CD1c-positive myeloid dendritic cell (primary cell): ENCODE measurements around the gene TMEM97.
"Not testable (repeated sequence)": the region's sequence is repeated elsewhere in the genome, so short reads cannot be mapped to it uniquely, and the experiment has no call there.

ENCODE experiments used
- DNase-seq: peaks from one replicate; pipeline ENCODE4 v3.0.0-alpha.2; 2016; ENCODE audit errors: extremely low spot score

The TMEM97 gene

DNA sequence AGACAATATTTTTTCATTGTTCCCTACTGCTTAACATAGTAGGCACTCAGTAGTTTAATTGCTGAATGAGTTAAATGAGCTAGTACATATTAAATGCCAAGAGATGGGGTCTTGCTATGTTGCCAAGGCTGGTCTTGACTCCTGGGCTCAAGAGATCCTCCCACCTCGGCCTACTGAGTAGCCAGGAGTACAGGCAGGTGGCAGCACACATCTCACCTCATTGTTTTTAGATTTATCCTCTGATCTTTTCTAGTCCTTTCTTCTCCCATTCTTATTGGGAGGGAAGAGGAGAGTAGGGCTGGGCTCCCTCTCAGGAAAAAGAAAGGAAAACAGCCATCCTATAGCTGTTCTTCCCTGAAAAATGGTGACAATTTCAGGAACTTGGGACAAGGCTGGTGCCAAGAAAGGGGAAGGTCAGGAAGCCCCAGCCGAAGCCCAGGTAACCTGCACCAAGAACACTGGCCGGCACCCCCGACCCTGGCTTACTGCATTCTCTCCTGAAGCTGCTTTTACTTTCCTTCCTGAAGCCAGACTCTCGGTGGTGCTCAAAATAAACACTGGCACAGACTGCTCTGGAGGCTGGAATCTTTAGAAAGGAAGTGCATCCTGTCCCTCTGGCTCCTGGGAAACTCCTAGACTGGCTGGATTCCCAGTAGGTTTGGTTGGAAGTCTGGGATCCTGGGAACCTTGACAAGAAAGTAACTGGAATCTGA lies 19.2 kb downstream of the TMEM97 start:
- no peak for DNase-seq

DNA sequence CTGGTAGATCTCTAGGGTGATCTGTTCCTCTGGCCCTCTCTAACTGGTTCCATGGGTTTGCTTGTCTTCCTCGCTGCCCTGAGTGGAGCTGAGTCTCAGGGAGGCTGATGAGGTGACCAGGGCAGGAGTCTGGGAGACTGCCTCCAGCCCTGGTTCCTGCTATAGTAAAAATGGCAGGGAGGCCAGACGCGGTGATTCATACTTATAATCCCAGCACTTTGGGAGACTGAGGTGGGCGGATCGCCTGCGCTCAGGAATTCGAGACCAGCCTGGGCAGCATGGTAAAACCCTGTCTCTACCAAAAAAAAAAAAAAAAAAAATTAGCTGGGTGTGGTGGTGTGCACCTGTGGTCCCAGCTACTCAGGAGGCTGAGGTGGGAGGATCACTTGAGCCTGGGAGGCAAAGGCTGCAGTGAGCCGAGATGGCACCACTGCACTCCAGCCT lies 19.8 kb downstream of the TMEM97 start:
- not testable (repeated sequence) for DNase-seq

DNA sequence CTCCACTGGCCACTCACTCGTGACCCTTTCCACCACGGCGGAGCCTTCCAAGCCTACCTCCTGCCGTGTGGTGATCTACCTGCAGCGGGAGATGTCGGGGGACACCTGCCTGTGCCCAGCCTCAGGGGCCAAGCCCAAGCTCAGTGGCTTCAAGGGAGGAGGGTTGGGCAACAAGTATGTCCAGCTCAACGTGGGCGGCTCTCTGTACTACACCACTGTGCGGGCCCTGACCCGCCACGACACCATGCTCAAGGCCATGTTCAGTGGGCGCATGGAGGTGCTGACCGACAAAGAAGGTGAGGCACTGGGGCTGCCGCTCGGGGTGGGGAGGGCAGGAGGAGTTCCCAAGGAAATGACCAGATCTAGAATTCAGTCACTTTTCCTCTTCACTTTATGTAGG lies 20.4 kb downstream of the TMEM97 start:
- DNase-seq, result no peak

DNA sequence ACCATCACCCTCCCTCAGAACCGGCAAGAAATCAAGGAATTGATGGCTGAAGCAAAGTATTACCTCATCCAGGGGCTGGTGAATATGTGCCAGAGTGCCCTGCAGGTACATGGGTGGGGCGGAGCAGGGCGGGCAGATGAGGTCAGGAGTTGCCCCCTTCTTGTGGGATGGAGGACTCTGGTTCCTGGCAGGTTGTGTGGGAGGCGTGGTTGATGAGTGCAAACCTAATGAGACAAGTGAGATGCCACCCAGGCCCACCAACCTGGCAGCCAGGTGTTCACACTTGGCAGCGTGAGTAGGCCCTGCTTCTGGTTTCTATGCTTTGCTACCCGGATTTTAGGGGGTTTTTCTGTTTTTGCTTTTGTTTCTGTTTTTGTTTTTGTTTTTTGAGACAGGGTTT lies 21.4 kb downstream of the TMEM97 start:
- no peak for DNase-seq

DNA sequence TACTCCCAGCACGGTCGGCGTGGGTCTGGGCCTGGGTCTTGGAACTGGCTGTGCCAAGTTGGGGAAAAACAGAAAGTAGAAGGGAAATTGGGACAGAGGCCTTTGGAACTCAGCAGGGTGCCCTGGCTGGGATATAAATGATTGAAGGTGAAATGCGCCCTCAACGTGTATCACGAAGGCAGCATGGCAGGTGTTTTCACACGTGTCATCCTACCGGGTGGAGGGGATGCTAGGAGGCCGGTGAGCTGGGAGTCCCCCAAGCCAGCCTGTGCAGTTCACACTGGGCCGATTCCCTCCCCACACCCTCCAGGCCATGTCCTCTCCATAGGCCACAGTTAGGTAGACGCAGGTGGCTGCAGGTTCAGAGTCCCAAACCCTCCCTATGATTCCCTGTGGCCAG lies 22.5 kb downstream of the TMEM97 start:
- DNase-seq, result no peak

DNA sequence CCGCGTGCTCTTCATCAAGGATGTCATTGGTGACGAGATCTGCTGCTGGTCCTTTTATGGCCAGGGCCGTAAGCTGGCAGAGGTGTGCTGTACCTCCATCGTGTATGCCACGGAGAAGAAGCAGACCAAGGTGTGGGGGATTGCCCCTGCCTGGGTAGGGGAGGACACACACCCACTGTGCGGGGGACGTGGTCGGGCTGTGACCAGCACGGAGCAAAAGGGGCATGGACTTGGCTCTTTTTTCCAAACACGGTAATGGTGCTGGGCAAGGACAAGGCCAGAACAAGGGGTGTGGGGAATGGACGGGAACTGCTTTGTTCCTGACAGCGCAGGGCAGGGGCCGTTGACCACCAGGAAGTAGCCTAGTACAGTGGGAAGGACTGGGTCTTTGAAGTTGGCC lies 23.3 kb downstream of the TMEM97 start:
- DNase-seq, result no peak

DNA sequence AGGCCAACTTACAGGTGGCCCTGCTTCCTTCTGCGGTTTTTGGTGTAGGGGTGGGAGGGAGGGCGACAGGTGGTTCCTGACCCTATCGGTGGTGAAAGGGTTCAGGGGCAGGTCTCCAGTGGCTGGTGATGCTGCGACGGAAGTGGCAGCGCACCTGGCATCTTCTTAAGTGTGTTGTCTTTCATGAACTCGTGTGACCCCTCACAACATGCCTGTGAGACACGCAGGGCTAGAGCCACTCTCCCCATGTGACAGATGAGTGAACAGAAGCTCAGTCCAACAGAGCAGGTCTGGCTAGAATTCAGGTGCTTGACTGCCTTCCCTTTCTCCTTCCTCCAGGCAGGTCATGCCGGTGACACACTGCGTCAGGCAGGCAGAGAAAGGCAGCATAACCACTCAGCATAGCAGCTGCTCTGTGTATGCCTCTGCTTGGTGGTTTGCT lies 24.5 kb downstream of the TMEM97 start:
- no peak for DNase-seq

DNA sequence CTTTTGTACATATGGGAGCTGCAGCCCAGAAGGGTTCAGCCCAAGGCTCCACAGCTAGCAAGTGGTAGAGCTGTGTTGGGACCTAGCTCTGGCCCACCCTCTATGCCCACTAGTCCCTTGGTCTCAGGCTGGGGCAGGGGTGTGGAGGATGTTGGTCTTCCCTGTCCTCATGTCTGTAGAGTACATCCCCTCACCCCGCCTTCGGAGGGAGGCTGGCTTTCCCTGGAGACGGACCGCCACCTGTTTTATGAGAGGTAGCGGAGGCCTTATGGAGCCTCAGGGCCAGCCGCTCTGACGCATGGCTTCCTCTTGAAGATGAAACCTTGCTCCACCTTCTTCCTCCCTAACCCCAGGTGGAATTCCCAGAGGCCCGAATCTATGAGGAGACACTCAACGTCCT lies 25.0 kb downstream of the TMEM97 start:
- no peak for DNase-seq

DNA sequence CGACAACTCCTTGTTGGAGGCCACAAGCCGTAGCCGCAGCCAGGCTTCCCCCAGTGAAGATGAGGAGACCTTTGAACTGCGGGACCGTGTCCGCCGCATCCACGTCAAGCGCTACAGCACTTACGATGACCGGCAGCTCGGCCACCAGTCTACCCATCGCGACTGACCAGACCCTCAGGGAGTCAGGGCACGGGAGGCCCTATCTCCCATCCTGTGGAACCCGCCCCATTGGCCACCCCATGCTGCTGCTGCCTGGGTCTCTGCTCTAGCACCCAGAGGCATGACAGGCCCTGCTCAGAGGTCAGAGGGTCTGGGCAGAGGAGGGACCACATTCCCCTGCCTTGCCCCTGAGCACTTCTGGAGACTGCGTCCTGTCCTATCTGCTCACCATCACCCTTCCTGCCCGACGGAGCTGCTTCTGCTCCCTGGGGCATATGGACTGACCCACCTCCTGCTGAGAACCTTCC lies 25.5 kb downstream of the TMEM97 start:
- no peak for DNase-seq

DNA sequence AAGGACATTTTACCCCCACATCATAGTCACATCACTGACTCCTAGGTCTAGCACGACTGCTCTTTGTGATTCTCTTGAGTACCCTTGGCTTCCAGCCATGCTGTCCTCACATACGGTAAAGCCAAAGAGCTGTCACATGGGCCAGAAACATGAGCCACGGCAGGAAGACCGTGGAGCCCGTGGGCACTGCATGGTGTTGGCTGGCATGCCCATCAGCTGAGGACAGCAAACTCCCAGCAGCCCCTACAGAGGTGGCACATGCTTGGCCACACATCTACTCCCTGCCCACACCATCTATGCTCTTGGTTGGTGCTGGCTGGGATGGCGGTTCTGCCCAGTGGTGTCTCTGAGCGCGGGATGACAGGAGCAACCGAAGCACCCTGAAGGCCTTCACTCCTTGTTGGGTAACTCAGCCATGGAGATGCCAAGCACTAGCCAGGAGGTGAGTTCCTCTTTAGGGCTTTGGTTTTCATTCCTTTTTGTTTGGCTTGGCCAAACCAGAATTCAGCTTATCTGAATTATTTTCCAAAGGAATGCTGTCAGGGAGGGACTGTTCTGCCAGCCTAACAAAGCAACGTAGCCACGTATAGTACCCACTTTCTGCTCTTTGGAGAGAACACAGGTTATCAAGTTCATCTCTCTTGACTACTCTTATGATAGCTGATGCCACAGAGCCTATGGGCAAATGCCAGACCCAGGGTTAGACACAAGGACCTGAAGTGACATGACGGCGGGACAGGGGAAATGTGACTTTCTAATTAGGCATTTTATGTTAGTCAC lies 26.6 kb downstream of the TMEM97 start:
- DNase-seq, result no peak

DNA sequence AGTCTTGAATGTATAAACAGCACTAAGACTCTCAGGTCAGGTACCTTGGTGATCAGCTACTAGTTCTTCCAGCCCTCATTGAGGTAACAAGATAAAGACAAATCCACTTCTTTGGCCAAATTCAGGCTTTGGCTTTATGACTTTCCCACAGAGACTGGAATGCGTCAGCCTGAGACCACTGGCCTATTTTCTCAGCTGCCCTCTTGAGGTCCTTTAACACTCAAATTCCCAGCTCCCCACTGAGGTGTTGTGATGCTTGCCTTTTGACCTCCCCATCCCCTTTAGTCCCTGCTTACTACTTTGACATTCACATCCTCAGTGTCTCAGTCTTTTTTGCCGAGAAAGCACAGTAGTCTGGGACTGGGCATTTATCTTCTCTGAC lies 27.2 kb downstream of the TMEM97 start:
- DNase-seq, result no peak

DNA sequence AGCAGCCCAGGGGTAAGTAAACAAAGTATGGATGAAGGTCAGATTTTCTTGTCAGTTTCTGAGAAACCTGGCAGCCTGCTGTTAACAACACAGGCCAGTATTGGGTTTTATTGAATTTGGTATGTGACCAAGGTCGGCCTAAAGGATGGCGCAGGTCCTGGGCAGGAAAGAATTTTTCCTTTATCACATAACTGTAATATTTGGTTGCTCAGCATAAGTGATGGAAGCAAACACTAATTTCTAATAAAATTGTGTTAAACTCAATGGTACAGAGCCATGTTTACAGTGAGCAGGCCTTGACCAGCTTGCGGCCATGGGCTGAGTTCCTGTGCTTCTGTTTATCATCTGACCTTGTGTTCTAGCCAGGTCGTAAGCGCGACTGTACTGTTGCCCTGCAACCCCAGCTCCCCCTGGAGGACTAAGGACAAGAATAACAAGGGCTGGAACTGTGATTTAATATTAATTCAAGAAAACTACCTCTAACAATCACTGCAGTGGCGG lies 27.8 kb downstream of the TMEM97 start:
- no peak for DNase-seq

DNA sequence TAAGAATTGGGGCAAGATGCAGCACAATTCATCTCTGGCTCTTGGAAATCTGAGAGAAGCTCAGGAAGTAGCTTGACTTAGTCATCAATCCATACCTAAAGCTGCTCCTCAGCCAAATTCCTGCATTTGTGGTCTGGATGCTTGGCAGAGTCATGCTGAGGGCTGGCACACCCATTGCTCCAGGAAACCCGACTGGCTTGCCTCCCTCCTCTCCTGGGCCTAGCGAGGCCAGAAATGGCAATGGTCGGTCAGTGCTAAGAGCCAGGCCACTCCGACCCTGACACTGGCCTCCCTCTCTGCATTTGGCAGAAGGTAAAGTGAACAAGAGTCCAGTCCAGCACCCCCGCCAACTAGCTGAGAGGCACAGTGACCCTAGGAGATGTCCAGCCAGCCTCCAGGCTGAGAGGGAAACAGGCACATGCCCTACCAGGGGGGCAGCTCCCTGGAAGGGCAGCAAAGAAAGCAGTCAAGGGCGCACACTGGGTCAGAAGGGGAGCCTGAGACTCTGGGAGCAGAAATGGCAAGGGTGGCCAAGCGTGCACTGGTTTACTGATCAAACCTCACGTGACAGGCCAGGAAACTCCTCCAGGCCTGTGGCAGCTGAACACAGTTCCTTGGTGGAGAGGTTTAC lies 28.4 kb downstream of the TMEM97 start:
- no peak for DNase-seq

DNA sequence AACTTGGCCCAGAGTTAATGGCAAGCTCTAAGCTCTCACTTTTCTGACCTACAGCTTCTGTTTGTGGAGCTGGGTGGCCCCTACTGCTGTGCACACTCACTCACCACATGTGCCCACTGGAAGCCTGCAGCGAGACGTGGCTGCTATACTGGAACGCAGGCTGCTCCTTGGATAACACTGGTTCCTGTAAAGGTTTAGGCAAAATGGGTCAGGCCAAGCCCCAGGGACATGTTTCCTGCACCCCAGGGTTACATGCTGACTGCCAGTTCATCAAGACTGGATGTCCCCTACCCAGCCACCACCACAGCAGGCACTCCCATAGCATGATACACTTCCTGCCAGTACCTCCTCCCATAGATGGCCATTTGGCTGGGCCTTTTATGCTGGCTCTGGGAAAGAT lies 30.0 kb downstream of the TMEM97 start:
- no peak for DNase-seq

DNA sequence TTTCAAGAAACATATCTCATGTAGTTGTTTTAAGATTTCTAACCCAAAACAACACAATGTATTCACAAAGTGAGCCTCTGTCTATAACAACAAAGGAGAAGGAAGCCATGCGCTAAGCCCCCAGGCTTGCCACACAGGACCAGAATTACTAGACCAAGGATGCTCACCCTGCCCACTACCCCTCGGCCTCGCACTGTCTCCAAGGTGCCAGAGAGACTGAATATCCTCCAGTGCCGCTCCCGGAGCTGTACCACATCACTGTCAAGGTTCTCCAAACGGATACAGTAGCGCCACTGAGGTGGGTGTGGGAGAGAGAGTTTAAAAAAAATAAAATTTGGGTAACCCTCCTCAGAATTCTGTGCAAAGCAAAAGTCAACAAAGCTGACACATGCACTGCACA lies 31.3 kb downstream of the TMEM97 start:
- DNase-seq, result no peak

DNA sequence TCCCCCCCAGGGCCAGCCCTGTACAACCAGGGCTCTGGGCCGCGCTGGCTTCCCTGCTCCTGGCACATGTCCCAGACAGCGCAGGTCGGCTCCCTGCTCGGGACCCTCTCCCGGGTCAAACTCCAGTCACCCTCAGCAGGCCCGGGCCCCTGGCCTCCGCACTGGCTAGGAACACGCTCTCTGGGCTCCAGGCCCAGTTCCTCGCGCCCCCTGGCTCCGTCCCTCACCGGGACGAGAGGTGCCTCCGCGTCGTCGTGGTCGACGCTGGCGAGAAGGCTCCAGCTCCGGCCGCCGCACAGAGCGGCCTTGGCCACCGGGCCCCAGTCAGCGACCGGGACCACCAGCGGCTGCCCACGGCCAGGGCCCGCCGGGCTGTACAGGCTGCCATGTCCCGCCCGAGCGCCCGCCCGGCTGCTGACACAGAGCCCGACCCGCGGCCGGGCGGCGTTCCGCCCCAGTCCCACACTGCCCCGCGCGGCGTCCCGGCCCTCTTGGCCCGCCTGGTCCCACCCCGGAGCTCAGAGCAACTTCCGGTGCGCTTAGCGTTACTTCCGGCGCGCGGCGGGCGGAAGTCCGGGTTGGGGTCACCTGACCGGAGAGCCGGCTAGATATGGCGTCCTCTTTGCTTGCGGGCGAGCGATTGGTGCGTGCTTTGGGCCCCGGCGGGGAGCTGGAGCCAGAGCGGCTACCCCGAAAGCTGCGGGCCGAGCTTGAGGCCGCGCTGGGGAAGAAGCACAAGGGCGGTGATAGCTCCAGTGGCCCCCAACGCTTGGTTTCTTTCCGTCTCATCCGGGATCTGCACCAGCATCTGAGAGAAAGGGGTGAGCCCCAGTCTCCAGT lies 38.3 kb downstream of the TMEM97 start, which contains the start of gene POLDIP2:
TSS of gene POLDIP2 (minus strand) at position 467 of the 840 bp plus-strand sequence. CDS start at position 388, 79 bp downstream.
- DNase-seq, result peak; percentile 98

DNA sequence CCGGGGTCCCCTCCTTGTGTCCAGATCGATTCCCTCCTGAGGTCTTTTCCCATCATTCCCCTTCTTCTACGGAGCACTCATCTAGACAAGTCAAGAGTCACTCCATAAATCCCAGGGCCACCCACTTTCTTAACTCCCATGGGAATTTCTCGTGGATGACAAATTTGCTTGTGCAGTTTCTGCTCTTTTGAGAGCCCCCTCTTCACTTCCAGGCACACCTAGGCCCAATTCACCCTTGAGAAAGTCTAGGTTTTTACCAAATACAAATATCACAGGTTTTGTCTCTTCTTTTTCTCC lies 38.8 kb downstream of the TMEM97 start:
- no peak for DNase-seq

DNA sequence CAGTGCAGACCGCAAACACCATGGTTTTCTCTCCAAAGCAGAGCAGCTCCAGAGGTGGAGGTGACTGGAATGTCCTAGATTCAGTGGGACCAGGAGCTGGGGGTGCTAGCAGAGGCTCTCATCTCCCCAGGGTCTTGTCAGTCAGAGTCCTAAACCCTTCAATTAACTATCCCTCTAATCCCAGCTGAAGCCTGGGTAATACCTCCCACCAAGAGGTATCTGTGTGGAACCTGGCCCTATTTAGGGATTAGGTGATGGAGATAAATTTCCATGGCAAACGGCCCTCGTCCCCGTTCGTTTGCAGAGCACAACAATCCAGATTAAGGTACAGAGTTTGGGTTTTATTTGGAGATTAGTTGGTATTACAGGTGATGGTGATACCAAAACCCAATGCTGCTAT lies 44.2 kb downstream of the TMEM97 start:
- DNase-seq, result no peak

DNA sequence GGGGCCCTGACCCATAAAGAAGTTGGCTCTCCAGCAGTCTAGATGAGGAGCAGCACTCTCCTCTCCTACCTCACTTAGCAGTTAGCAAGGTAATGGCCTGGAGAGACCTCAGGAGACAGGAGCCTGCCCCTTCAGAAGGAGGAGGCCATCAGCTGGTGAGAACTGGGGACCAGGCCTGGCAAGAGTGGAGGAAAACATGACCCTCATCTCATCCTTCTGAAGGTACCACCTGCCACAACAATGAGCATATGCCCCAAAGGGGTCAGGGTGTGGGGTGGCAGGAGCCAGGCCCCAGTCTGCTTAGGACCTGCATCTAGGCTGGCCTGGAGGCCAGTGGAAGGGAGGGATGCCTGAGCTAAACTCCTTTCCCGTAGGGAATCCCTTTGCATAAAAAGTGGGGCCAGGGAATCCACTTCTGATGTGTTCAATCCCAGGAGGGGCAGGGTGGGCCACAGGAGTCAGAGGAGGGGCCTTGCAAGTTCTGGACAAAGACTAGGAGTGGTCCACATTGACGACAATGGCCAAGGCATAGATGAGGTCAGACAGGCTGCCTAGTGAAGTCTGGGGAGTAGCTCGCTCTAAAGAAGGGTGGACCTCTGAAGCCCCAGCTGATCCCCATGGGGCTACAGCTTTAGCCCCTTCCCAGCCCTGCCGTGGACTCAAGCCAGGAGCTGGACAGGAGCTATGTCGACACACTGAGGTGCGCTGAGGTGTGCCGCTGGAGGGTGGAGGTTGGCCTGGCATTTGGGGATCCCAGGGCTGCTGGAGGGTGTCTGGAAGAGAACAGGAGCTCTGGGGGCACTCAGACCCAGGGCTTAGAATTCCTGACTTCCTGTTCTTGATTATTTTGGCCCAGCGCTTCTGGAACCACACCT lies 45.0 kb downstream of the TMEM97 start:
- no peak for DNase-seq

DNA sequence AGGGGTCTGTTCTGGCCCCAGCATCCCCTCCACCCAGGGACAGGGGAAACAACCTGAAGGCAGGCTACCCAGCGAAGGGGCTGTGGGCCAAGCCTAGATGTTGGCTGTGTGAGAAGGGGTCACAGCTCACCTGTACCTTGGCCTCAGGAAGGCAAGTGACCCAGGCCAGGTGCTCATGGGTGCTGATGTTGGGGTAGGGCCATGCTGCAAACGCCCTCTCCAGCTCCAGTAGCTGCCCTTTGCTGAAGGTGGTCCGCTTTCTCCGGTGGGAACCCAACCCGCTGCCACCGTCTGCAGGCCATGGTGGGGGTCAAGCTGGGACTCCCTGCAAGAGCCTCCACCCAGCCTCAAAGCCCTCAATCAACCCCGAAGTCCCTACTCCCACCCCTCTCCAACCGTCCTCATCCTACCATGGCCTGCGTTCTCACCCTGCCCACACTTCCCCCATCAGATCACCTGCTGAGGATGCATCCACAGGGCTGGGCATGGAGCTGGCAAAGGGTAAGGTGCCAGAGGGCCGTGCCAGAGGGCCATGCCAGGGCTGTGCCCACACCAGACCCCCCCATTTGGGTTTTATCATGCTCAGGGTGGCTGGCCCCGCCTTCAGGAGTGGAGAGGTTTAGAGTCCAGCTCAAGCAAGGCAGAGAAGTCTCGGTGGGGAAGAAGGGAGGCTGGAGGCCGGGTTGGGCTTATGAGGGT lies 45.8 kb downstream of the TMEM97 start, which contains the start of gene SEBOX:
TSS of gene SEBOX (minus strand) at position 535 of the 699 bp plus-strand sequence. CDS start at position 487, 48 bp downstream.
- no peak for DNase-seq
